B cell (primary cell): ENCODE results near the gene PSMB5. TPM values are rescaled to one million over a fixed set of nuclear protein-coding genes. Genes with fewer than 3 reads are reported as not detected.

ENCODE experiments used
- ATAC-seq: fragments of 200-7000 bp; cut with Tn5 transposase; one replicate; pipeline ENCODE4 v1.10.0; 2021; ENCODE audit warnings: low read depth, mild to moderate bottlenecking, moderate number of reproducible peaks, moderate library complexity
- CTCF ChIA-PET: fragments of 350-600 bp; sonication (Branson Sonifier 250); formaldehyde crosslinking; loops from one replicate; lab custom pipeline; 2021; ENCODE audit warnings: antibody characterized with exemption, inconsistent platforms; lab: Charles Lee
- POLR2A ChIA-PET: fragments of 350-600 bp; sonication (Branson Sonifier 250); formaldehyde crosslinking; loops from one replicate; lab custom pipeline; 2021; ENCODE audit warnings: antibody characterized with exemption; lab: Charles Lee
- DNase-seq: peaks from one replicate; pipeline ENCODE4 v3.0.0; 2013
- H2AFZ ChIP-seq: 2 replicates; pipeline ENCODE4 v1.6.1; 2012; ENCODE audit warnings: mild to moderate bottlenecking, low read depth, low read length; ENCODE audit not compliant: insufficient read depth, poor library complexity, severe bottlenecking
- H3K27ac ChIP-seq, 2 donors: 1 replicate in 1 of 2; 2 replicates in 1 of 2; pipeline ENCODE4 v1.5.1; 2012 to 2013; ENCODE audit warnings: low read length in 2 of 2, mild to moderate bottlenecking in 2 of 2, moderate library complexity in 1 of 2
- H3K27me3 ChIP-seq, 4 experiments: fragments of 200-600 bp in 1 of 4; sonication (generic) in 1 of 4; replicated peaks in 1 of 4; 1 replicate in 2 of 4; 2 replicates in 2 of 4; pipeline versions ENCODE4 v1.6.1 to v1.7.0; 2013 to 2016; ENCODE audit warnings: low read length in 3 of 4, mild to moderate bottlenecking in 2 of 4, mixed read lengths in 1 of 4, moderate library complexity in 1 of 4; ENCODE audit not compliant: insufficient read depth in 4 of 4, control insufficient read depth in 3 of 4; ENCODE audit errors: control extremely low read depth in 1 of 4
- H3K36me3 ChIP-seq, 2 experiments: replicated peaks in 1 of 2; 1 replicate in 1 of 2; 2 replicates in 1 of 2; pipeline versions ENCODE4 v1.6.1 to v1.7.1; 2013; ENCODE audit warnings: low read length in 1 of 2; ENCODE audit not compliant: insufficient read depth in 2 of 2, control insufficient read depth in 1 of 2; ENCODE audit errors: control extremely low read depth in 1 of 2, extremely low read depth in 1 of 2
- H3K4me1 ChIP-seq, 2 donors: fragments of 200-600 bp in 1 of 2; sonication (generic) in 1 of 2; 1 replicate in 1 of 2; 2 replicates in 1 of 2; pipeline versions ENCODE4 v1.5.1 to v1.6.1; 2013 to 2017; ENCODE audit warnings: low read length in 2 of 2; ENCODE audit not compliant: control insufficient read depth in 2 of 2, insufficient read depth in 2 of 2
- H3K4me2 ChIP-seq: replicated peaks from 2 replicates; pipeline ENCODE3; 2012; ENCODE audit warnings: mild to moderate bottlenecking, low read depth, low read length; ENCODE audit not compliant: poor library complexity, severe bottlenecking
- H3K4me3 ChIP-seq, 5 experiments: fragments of 200-600 bp in 1 of 5; sonication (generic) in 1 of 5; 1 replicate in 3 of 5; 2 replicates in 2 of 5; pipeline versions ENCODE4 v1.5.1 to v1.7.0; 2011 to 2016; ENCODE audit warnings: low read length in 4 of 5, mild to moderate bottlenecking in 4 of 5, low read depth in 2 of 5, control low read depth in 1 of 5, moderate library complexity in 1 of 5; ENCODE audit not compliant: insufficient read depth in 1 of 5; ENCODE audit errors: control extremely low read depth in 1 of 5, extremely low read depth in 1 of 5
- H3K79me2 ChIP-seq: fragments of 200-600 bp; sonication (generic); one replicate; pipeline ENCODE4 v1.6.0; 2016; ENCODE audit warnings: low read length; ENCODE audit not compliant: control insufficient read depth, insufficient read depth
- H3K9ac ChIP-seq: fragments of 200-600 bp; sonication (generic); 2 replicates; pipeline ENCODE4 v1.6.1; 2017; ENCODE audit warnings: mild to moderate bottlenecking, low read length, moderate library complexity
- H3K9me3 ChIP-seq, 3 donors: one replicate each; pipeline versions ENCODE4 v1.6.1 to v1.7.1; 2013; ENCODE audit warnings: low read length in 2 of 3; ENCODE audit not compliant: control insufficient read depth in 2 of 3, insufficient read depth in 1 of 3; ENCODE audit errors: control extremely low read depth in 1 of 3
- H4K20me1 ChIP-seq: 2 replicates; pipeline ENCODE4 v1.6.0; 2012; ENCODE audit warnings: mild to moderate bottlenecking, low read length; ENCODE audit not compliant: insufficient read depth, control insufficient read depth, poor library complexity, severe bottlenecking
- H3K27ac Mint-ChIP-seq: one replicate; pipeline ENCODE4 v1.8.0; 2021; ENCODE audit warnings: mixed read lengths
- H3K27me3 Mint-ChIP-seq: one replicate; pipeline ENCODE4 v1.8.0; 2021; ENCODE audit warnings: mixed read lengths
- H3K4me1 Mint-ChIP-seq: one replicate; pipeline ENCODE4 v1.8.0; 2021; ENCODE audit warnings: mixed read lengths
- H3K4me3 Mint-ChIP-seq: one replicate; pipeline ENCODE4 v1.8.0; 2021; ENCODE audit warnings: mixed read lengths
- H3K9me3 Mint-ChIP-seq: one replicate; pipeline ENCODE4 v1.8.0; 2022; ENCODE audit warnings: mixed read lengths; ENCODE audit not compliant: insufficient read depth
- EZH2 ChIP-seq: IDR thresholded peaks from 2 replicates; pipeline ENCODE4 v1.6.1; 2012; ENCODE audit warnings: borderline replicate concordance, low read depth, mild to moderate bottlenecking, moderate library complexity, low read length; ENCODE audit not compliant: insufficient read depth, poor library complexity, severe bottlenecking
- WGBS: methylation state at CpG from one replicate; pipeline ENCODE4 v1.1.5; 2013; ENCODE audit warnings: missing lambda C conversion rate; ENCODE audit not compliant: insufficient coverage; 5-methylcytosine and 5-hydroxymethylcytosine counted together
- intact Hi-C: fragments of 100-400 bp; cut with micrococcal nuclease; formaldehyde crosslinking; loops from one replicate; pipeline ENCODE4 v1.10.0; 2022
- polyA plus RNA-seq: library from polyadenylated mRNA; depleted of rRNA; stranded (reverse); fragments of >200 nt; gene quantifications from 2 replicates; pipeline ENCODE4 v1.2.3, GENCODE V29; 2012
- total RNA-seq, 2 donors: library from RNA; stranded (reverse); fragments of 120-200 nt in 1 of 2; gene quantifications; 1 replicate in 1 of 2; 2 replicates in 1 of 2; pipeline versions ENCODE4 v1.2.3 to v1.2.4, GENCODE V29; 2013 to 2022
- TF ChIP-seq, protein P1 (sequence below): fragments of 200-600 bp; IDR thresholded peaks from one replicate; pipeline ENCODE4 v1.8.0; 2022; ENCODE audit warnings: antibody characterized with exemption, mild to moderate bottlenecking

PSMB5 gene
- total and polyA plus RNA-seq, 2 donors (not counting 1 experiment from before 2014, with no cell fraction given), result 16.5 to 29.0 TPM

DNA sequence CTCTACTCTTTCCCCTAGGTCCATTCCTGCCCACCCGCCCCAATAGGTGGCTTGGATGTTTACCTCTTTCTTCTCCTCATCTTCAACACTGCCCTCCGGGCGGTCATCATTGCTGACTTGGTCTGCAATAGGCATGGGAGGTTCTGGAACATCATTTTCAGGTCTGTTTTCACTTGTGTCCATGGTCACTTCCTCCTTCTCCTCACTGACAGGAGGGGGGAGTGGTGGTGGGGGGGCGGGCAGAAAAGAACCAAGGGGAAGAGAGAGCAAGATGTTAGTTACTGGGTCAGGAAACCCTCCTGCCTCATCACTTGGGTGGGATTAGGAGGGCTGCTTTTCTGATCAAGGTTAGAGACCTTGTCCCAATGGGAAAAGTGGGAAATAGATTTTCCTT is 34.7 kb upstream of the PSMB5 start:
- H3K9me3 ChIP-seq, result no peaks in the 10 kb centered on the region
- POLR2A ChIA-PET, result interaction anchor here (0.5 to 1.1 kb wide), 2 partner anchors 91 to 252 kb away, joined by 3 to 8 read pairs; partner anchors contain the start of gene PABPN1
- Mint-ChIP-seq H3K4me1 (peaks cover 38% of the 10 kb centered on the region), H3K27ac (peak overlapping the region; percentile 83), H3K27me3 (no peaks in the 10 kb centered on the region), H3K9me3 (no peaks in the 10 kb centered on the region), H3K4me3 (no peak overlapping the region)
- no peak overlapping the region for H3K4me2 ChIP-seq
- TF ChIP-seq, protein P1, sequence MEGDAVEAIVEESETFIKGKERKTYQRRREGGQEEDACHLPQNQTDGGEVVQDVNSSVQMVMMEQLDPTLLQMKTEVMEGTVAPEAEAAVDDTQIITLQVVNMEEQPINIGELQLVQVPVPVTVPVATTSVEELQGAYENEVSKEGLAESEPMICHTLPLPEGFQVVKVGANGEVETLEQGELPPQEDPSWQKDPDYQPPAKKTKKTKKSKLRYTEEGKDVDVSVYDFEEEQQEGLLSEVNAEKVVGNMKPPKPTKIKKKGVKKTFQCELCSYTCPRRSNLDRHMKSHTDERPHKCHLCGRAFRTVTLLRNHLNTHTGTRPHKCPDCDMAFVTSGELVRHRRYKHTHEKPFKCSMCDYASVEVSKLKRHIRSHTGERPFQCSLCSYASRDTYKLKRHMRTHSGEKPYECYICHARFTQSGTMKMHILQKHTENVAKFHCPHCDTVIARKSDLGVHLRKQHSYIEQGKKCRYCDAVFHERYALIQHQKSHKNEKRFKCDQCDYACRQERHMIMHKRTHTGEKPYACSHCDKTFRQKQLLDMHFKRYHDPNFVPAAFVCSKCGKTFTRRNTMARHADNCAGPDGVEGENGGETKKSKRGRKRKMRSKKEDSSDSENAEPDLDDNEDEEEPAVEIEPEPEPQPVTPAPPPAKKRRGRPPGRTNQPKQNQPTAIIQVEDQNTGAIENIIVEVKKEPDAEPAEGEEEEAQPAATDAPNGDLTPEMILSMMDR, result no peak
- TF ChIP-seq EZH2, result no peak
- H3K27me3 ChIP-seq, result no peaks in the 10 kb centered on the region
- no peak overlapping the region for H2AFZ ChIP-seq
- peaks cover 47% of the 10 kb centered on the region for H3K79me2 ChIP-seq
- peak overlapping the region in 1 of 2 donors; percentile 28 for H3K27ac ChIP-seq
- H3K9ac ChIP-seq, result no peak overlapping the region
- no CpG with 5 or more reads among the region's 4 CpGs for WGBS
- no peak for DNase-seq
- CTCF ChIA-PET, result interaction anchor here (0.7 to 19.1 kb wide), 45 partner anchors 8 to 695 kb away, joined by 3 to 1134 read pairs (median 4); partner anchors contain the start of genes ACIN1, AJUBA, C14orf119 and PPP1R3E
- intact Hi-C loops, result loop anchor here (1.0 kb wide), 2 partner anchors 13 to 118 kb away; no protein-coding TSS in a partner anchor
- ATAC-seq, result no peak
- peaks cover 21 to 41% of the 10 kb centered on the region in 2 donors for H3K4me1 ChIP-seq
- H3K4me3 ChIP-seq, result no peak overlapping the region
- H3K36me3 ChIP-seq, result peaks cover 4 to 64% of the 10 kb centered on the region in 2 experiments
- peaks cover 45% of the 10 kb centered on the region for H4K20me1 ChIP-seq

DNA sequence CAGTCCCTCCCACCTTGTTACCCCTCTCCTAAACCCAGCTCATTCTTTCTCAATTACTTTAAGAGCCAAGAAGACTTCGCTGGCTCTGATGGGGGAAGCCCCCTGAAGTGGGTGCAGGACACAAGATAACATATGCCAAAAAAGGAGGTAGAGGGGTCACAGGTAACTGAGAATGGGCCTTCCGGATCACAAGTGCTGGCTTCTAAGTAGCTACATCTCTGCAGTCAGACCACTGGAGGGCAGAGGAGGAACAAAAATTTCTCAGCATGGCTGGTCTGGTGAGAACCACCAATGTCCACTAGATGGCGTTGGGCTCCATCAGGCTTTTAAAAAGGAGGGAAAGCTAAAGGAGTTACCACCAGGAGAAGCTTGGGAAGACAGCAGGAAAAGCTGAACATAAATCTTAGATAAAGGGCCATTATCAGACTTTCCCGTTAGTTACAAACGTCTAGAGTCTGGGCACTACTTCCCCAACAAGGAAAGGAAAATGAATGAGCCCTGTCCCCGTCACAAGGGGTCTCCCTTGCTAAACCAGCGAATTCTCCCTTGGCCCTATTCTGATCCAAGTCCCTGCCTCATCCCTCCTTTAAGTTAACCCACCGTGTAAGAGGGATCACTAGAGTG is 34.2 kb upstream of the PSMB5 start:
- intact Hi-C loops, result loop anchor here (1.0 kb wide), 2 partner anchors 13 to 118 kb away; no protein-coding TSS in a partner anchor
- H3K9me3 Mint-ChIP-seq, result no peaks in the 10 kb centered on the region
- no peaks in the 10 kb centered on the region for H3K27me3 Mint-ChIP-seq
- TF ChIP-seq, protein P1, result peak; percentile 99
- no peak for TF ChIP-seq EZH2
- H3K27ac Mint-ChIP-seq, result peak overlapping the region; percentile 83
- Histone ChIP-seq H3K9me3 (no peaks in the 10 kb centered on the region), H3K4me3 (no peak overlapping the region), H3K79me2 (peaks cover 50% of the 10 kb centered on the region), H3K27ac (peak overlapping the region; percentile 10 to 28), H3K4me1 (peaks cover 21 to 41% of the 10 kb centered on the region in 2 donors), H3K9ac (no peak overlapping the region), H4K20me1 (peaks cover 47% of the 10 kb centered on the region), H3K36me3 (peaks cover 4 to 64% of the 10 kb centered on the region in 2 experiments), H3K27me3 (no peaks in the 10 kb centered on the region), H3K4me2 (no peak overlapping the region), H2AFZ (no peak overlapping the region)
- ATAC-seq, result peak; percentile 85
- H3K4me3 Mint-ChIP-seq, result no peak overlapping the region
- ChIA-PET CTCF (interaction anchor here (0.7 to 19.1 kb wide), 53 partner anchors 9 to 695 kb away, joined by 3 to 1134 read pairs (median 3); partner anchors contain the start of genes ACIN1, AJUBA, C14orf119 and PPP1R3E), POLR2A (interaction anchor here (0.5 to 1.1 kb wide), 4 partner anchors 10 to 252 kb away, joined by 3 to 8 read pairs (median 5); partner anchors contain the start of genes ACIN1, C14orf119 and PABPN1)
- DNase-seq, result peak; percentile 87
- WGBS, result 30% methylated on average over 7 of the region's 8 CpGs
- peaks cover 38% of the 10 kb centered on the region for H3K4me1 Mint-ChIP-seq
